IMR-90 (cell line): ENCODE data around the gene FAM20C.

Experiments
- CEBPB ChIP-seq: IDR thresholded peaks from 2 replicates; pipeline ENCODE4 v1.6.1; 2012; ENCODE audit warnings: low read depth, low read length, improper control_type of control experiment
- CHD1 ChIP-seq: IDR thresholded peaks from 2 replicates; pipeline ENCODE4 v1.6.1; 2012; ENCODE audit warnings: low read depth, low read length, improper control_type of control experiment
- MAZ ChIP-seq: IDR thresholded peaks from 2 replicates; pipeline ENCODE4 v1.6.1; 2012; ENCODE audit warnings: low read depth, mild to moderate bottlenecking, low read length, improper control_type of control experiment, moderate library complexity, borderline replicate concordance
- POLR2A ChIP-seq: IDR thresholded peaks from 2 replicates; pipeline ENCODE4 v1.6.1; 2012; ENCODE audit warnings: mild to moderate bottlenecking, low read depth, low read length
- RAD21 ChIP-seq: IDR thresholded peaks from 2 replicates; pipeline ENCODE4 v1.6.1; 2012; ENCODE audit warnings: low read length, improper control_type of control experiment
- RFX5 ChIP-seq: IDR thresholded peaks from 2 replicates; pipeline ENCODE4 v1.8.0; 2012; ENCODE audit warnings: low read depth, mild to moderate bottlenecking, low read length, moderate library complexity
- SMC3 ChIP-seq: fragments of 150-350 bp; IDR thresholded peaks from 2 replicates; pipeline ENCODE4 v1.6.1; 2016; ENCODE audit warnings: low read depth, mild to moderate bottlenecking, antibody characterized with exemption, low read length, moderate library complexity
- TF ChIP-seq, protein P1 (sequence below): conservative IDR thresholded peaks from 2 replicates; pipeline ENCODE4 v1.5.1; 2012; ENCODE audit warnings: mild to moderate bottlenecking, low read depth, low read length, improper control_type of control experiment

GRCh38 chr7:178444-178843 lies 13.9 kb upstream of the FAM20C start:
- TF ChIP-seq, protein P1, sequence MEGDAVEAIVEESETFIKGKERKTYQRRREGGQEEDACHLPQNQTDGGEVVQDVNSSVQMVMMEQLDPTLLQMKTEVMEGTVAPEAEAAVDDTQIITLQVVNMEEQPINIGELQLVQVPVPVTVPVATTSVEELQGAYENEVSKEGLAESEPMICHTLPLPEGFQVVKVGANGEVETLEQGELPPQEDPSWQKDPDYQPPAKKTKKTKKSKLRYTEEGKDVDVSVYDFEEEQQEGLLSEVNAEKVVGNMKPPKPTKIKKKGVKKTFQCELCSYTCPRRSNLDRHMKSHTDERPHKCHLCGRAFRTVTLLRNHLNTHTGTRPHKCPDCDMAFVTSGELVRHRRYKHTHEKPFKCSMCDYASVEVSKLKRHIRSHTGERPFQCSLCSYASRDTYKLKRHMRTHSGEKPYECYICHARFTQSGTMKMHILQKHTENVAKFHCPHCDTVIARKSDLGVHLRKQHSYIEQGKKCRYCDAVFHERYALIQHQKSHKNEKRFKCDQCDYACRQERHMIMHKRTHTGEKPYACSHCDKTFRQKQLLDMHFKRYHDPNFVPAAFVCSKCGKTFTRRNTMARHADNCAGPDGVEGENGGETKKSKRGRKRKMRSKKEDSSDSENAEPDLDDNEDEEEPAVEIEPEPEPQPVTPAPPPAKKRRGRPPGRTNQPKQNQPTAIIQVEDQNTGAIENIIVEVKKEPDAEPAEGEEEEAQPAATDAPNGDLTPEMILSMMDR = no peak
- no peak for TF ChIP-seq RFX5
- TF ChIP-seq POLR2A = no peak
- TF ChIP-seq RAD21 = no peak
- TF ChIP-seq SMC3 = no peak
- no peak for TF ChIP-seq MAZ
- no peak for TF ChIP-seq CEBPB
- no peak for TF ChIP-seq CHD1
